ENCODE data around the gene ZNF469. TPM values are rescaled to one million over a fixed set of nuclear protein-coding genes. Genes with fewer than 3 reads are reported as not detected.

ZNF469 gene
- total and polyA plus RNA-seq, 11 donors = 0.48 to 2.8 (median 1.00) TPM

GRCh38 chr16:88405216-88406060 lies 22.7 kb downstream of the ZNF469 start:
- TF ChIP-seq POLR2A (IDR thresholded peaks at IDR 0.05) = no peak
- TF ChIP-seq, protein P1, sequence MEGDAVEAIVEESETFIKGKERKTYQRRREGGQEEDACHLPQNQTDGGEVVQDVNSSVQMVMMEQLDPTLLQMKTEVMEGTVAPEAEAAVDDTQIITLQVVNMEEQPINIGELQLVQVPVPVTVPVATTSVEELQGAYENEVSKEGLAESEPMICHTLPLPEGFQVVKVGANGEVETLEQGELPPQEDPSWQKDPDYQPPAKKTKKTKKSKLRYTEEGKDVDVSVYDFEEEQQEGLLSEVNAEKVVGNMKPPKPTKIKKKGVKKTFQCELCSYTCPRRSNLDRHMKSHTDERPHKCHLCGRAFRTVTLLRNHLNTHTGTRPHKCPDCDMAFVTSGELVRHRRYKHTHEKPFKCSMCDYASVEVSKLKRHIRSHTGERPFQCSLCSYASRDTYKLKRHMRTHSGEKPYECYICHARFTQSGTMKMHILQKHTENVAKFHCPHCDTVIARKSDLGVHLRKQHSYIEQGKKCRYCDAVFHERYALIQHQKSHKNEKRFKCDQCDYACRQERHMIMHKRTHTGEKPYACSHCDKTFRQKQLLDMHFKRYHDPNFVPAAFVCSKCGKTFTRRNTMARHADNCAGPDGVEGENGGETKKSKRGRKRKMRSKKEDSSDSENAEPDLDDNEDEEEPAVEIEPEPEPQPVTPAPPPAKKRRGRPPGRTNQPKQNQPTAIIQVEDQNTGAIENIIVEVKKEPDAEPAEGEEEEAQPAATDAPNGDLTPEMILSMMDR (IDR thresholded peaks at IDR 0.05) = no peak
- Histone ChIP-seq H3K27me3 (peaks cover 0 to 6% (median 0%) of the 10 kb centered on the region in 9 donors), H3K36me3 (no peaks in the 10 kb centered on the region), H3K4me1 (peaks cover 0 to 12% (median 0%) of the 10 kb centered on the region in 12 donors), H3K27ac (no peak overlapping the region), H3K9me3 (no peaks in the 10 kb centered on the region), H3K4me3 (peak overlapping the region in 4 of 12 donors; percentile 5 to 41 (median 37))
- WGBS, 4 donors = 63 to 70% (median 65%) methylated on average over 22 to 29 of the region's 29 CpGs
- peak in 2 of 5 donors; percentile 41 to 50 for DNase-seq
- intact Hi-C loops (cut with DNase I) = no loop called here
- ATAC-seq = peak in 3 of 4 donors; percentile 45 to 71 (median 47)

DNA sequence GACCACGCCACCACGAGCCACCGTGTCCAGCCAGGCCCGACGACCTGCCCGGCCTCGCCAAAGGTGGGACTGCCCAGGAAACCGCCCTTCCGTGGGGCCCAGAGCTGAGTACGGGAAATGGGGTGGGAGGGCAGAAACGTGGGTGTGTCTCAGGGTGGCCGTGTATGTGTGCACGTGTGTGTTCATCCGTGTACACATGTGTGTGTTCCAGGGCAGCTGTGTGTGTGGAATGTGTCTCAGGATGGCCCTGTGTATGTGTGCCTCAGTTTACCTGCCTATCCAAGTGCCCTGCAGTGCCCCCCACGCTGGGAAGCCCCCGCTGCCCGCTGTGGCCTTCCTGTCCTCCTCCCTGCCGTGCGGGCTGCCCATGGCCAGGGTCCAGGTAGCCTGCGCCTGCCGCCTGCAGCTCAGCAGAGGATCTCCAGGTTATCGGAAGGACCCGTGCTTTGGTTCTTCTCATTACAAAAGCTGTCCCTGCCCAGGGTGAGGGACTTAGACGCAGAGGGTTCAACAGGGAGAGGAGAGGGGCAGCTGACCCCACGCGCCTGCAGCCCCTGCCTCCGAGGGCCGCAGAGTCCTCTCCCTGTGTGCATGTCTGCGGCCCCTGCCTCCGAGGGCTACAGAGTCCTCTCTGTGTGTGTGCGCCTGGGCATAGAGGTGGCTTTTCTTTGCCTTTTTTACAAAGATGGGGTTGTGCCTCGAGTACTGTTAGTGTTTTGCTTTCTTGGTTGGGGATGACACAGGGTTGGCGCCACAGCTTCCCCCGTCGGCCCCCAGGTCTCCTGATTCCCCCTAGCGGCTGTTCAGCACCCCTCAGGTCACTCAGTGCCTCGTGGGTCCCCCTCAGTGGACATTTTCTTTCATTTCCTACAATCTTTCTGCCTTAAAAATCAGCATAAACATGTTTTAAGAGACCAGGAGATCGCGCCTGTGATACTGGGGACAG lies 23.6 kb downstream of the ZNF469 start:
- Histone ChIP-seq H3K27ac (no peak overlapping the region), H3K4me3 (peak overlapping the region in 4 of 12 donors; percentile 5 to 41 (median 37)), H3K9me3 (no peaks in the 10 kb centered on the region), H3K4me1 (peaks cover 0 to 12% (median 0%) of the 10 kb centered on the region in 12 donors), H3K36me3 (no peaks in the 10 kb centered on the region), H3K27me3 (peaks cover 0 to 6% (median 0%) of the 10 kb centered on the region in 9 donors)
- TF ChIP-seq, protein P1 (IDR thresholded peaks at IDR 0.05) = no peak
- no peak for TF ChIP-seq POLR2A (IDR thresholded peaks at IDR 0.05)
- DNase-seq = no peak
- 70 to 76% (median 72%) methylated on average over 35 to 39 of the region's 39 CpGs for WGBS, 4 donors
- intact Hi-C loops (cut with DNase I) = no loop called here
- peak in 1 of 4 donors; percentile 9 for ATAC-seq

- Histone ChIP-seq H3K4me3 (no peak overlapping the region), H3K27me3 (peaks cover 0 to 6% (median 0%) of the 10 kb centered on the region in 9 donors), H3K36me3 (no peaks in the 10 kb centered on the region), H3K9me3 (no peaks in the 10 kb centered on the region), H3K4me1 (peaks cover 0 to 12% (median 0%) of the 10 kb centered on the region in 12 donors), H3K27ac (no peak overlapping the region)
- TF ChIP-seq POLR2A (IDR thresholded peaks at IDR 0.05) = no peak
- TF ChIP-seq, protein P1 (IDR thresholded peaks at IDR 0.05) = no peak
- ATAC-seq = no peak
- no peak for DNase-seq
- intact Hi-C loops (cut with DNase I) = no loop called here
- 91 to 94% (median 92%) methylated on average over 15 to 20 of the region's 20 CpGs for WGBS, 4 donors
Observed at GRCh38 chr16:88407042-88407420, 24.3 kb downstream of the ZNF469 start.

Measured in heart left ventricle (tissue), 16 donors.